Coronary artery (tissue), 2 donors: ENCODE data around the gene SLC6A17.

Experiments
- DNase-seq: peaks from one replicate; pipeline ENCODE4 v3.0.0-alpha.2; 2017; ENCODE audit warnings: low spot score
- H3K27ac ChIP-seq, 2 donors: fragments of 200-600 bp; sonication (generic); one replicate each; pipeline ENCODE4 v1.5.1; 2016 to 2019
- H3K4me3 ChIP-seq: fragments of 200-600 bp; sonication (generic); 2 replicates; pipeline ENCODE4 v1.5.1; 2016; ENCODE audit warnings: mild to moderate bottlenecking, moderate library complexity
- TF ChIP-seq, protein P1 (sequence below): fragments of 200-600 bp; sonication (generic); IDR thresholded peaks from one replicate; pipeline ENCODE4 v1.5.1; 2019; ENCODE audit warnings: antibody characterized with exemption

Gene SLC6A17

DNA sequence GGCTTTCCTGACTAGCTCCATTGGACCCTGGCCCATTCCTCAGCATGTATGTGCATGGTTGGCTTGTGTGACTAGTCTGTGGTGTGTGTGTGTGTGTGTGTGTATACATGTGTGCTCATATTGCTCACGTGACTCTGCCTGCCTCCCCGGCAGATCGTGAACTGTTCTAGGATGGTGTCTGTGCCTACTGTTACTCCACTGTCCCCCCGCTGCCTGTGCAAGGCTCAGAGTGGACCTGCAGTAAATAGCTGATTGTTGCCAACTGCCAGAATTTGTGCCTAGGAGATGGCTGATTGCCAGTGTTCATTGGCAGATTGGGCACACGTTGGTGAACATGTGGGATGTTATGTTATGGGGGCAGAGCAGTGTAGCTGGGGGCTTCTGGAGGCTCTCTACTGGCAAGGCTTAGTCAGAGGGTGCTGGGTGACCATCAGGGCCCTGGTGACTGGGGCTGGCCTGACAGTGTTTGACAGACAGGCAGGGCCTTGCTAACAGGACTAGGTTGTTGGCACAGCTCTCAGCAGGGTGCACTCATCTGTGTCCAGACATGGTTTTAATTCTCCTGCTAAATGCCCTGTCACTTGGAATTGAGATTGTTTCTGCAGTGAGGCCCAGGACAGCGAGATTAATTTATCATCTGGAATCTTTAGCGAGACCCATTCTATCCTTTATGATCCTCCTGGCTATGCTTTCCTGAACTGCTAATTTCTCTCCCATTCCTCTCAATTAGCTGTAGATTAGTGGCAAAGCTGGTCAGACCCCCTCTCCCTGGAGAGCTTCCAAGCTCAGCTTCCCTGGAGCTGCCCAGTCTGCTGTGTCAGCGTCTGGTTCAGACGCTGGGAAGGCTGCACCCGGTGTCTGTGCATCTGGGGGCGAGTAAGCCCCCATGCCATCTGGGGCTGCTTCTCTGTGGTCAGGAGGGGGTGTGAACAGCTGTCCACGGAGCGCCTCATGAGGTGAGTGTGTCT, 20.8 kb downstream of the SLC6A17 start:
- TF ChIP-seq, protein P1, sequence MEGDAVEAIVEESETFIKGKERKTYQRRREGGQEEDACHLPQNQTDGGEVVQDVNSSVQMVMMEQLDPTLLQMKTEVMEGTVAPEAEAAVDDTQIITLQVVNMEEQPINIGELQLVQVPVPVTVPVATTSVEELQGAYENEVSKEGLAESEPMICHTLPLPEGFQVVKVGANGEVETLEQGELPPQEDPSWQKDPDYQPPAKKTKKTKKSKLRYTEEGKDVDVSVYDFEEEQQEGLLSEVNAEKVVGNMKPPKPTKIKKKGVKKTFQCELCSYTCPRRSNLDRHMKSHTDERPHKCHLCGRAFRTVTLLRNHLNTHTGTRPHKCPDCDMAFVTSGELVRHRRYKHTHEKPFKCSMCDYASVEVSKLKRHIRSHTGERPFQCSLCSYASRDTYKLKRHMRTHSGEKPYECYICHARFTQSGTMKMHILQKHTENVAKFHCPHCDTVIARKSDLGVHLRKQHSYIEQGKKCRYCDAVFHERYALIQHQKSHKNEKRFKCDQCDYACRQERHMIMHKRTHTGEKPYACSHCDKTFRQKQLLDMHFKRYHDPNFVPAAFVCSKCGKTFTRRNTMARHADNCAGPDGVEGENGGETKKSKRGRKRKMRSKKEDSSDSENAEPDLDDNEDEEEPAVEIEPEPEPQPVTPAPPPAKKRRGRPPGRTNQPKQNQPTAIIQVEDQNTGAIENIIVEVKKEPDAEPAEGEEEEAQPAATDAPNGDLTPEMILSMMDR = no peak
- no peak overlapping the region for H3K4me3 ChIP-seq
- DNase-seq = no peak
- H3K27ac ChIP-seq = no peak overlapping the region

DNA sequence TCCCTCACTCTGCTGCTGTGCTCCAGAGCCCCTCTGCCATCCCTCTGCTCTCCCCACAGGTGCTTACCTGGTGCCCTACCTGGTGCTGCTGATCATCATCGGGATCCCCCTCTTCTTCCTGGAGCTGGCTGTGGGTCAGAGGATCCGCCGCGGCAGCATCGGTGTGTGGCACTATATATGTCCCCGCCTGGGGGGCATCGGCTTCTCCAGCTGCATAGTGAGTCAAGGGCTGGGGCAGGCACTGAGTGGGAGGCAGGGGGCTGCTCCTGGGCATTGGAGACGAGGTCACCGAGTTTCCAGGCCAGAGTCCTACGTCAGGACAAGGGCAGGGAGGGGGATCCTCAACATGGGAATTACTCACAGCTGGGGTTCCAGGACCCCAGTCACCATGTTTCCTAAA, 21.7 kb downstream of the SLC6A17 start:
- H3K27ac ChIP-seq = no peak overlapping the region
- TF ChIP-seq, protein P1 = no peak
- H3K4me3 ChIP-seq = no peak overlapping the region
- no peak for DNase-seq

DNA sequence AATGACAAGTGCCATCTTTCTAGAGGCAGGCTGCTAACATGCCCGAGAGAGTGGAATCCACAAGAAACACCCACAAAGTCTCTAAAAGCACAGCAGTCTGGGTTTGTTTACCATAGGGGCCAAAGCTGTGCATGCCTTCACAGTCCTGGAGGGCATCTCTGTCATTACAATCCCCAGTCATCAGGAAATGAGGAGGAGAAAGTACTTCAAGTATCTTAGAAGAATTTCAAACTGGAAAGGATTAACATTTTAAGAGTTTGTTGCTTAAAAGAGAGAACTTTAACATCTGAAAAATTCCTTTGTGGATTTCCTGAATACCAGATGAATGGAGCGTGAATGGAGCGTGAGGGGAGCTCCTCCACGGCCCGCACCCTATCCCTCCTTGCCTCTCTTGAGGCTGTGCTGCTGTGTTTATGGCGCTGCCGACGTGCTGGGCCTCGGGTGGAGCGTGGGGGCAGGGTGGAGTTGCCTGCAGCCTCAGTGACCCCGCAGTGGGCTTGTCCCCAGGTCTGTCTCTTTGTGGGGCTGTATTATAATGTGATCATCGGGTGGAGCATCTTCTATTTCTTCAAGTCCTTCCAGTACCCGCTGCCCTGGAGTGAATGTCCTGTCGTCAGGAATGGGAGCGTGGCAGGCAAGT, 23.3 kb downstream of the SLC6A17 start:
- no peak for DNase-seq
- Histone ChIP-seq H3K4me3 (no peak overlapping the region), H3K27ac (no peak overlapping the region)
- TF ChIP-seq, protein P1 = no peak

DNA sequence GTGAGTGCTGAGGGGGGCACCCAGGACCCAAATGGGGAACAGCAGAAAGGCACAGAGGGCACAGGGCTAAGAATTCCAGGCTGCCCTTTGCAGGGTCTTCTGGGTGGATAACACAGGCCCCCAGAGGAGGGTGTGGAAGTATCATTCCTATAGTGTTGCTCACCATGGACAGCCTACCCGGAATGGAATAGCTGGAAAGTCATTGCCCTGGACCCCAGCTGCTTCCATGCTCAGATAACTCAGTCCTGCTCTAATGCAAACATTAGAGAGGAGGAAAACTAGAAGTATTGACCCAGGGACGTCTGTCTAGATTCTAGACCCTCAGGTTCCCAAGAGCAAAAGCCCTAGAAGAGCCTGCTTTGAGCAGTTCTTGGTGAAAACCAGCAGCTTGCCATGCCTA, 24.7 kb downstream of the SLC6A17 start:
- Histone ChIP-seq H3K4me3 (no peak overlapping the region), H3K27ac (no peak overlapping the region)
- TF ChIP-seq, protein P1 = no peak
- no peak for DNase-seq

DNA sequence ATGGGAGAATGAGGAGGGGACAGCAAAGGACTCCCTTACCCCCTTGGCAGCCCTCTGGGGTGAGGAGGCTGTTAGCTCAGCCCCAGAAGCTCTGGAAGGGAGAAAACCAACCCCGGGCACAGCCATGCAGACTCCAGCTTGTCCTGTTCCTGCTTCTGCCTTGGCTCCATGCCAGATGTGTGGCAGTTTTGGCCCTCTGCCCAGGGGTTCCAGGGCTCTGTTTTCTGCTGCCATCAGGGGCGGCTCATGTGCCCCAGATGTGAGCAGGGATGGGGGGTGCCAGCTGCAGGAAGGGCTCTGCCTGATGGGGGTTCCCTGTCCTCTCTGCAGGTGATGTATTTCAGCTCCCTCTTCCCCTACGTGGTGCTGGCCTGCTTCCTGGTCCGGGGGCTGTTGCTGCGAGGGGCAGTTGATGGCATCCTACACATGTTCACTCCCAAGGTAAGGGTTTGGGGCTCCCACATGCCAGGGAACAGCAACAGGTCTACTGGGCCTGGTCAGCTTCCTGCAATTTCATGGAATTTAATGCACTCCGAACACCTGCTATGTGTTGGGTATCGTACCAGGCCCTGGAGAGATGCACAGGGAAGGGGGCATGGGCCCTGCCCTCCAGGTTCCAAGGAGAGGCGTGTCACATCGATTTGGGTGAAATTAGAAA, 26.1 kb downstream of the SLC6A17 start:
- Histone ChIP-seq H3K4me3 (no peak overlapping the region), H3K27ac (peak overlapping the region in 1 of 2 donors; percentile 28)
- DNase-seq = no peak
- TF ChIP-seq, protein P1 = no peak

DNA sequence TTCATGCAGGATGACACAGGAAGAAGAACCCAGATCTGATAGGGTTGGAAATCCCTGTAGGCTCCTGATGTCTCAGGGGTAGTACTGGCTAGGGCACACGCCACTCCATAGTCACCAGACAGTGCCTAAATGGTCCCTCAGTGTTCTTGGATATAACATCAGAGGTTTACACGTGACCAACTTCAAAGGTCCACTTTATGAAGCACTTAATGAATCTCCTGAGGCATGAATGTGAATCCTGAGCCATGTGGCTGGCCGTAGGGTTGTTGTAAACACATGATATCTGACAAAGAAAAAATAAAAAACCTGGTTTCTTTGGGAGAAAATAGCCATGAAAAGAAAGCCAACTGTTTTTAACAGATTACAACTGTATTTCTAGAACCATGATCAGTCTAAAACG, 27.5 kb downstream of the SLC6A17 start:
- H3K4me3 ChIP-seq = no peak overlapping the region
- peak overlapping the region in 1 of 2 donors; percentile 32 for H3K27ac ChIP-seq
- TF ChIP-seq, protein P1 = no peak
- no peak for DNase-seq
